Fibroblast of lung (primary cell): ENCODE measurements around the gene C9orf85. TPM values are rescaled to one million over a fixed set of nuclear protein-coding genes. Genes with fewer than 3 reads are reported as not detected.

Experiments
- DNase-seq, 2 donors: peaks; one replicate each; pipeline versions ENCODE4 v3.0.0 to v3.0.0-alpha.2; 2010; ENCODE audit warnings: low read depth in 2 of 2
- H2AFZ ChIP-seq: 2 replicates; pipeline ENCODE4 v1.5.1; 2012; ENCODE audit warnings: low read length, control low read depth, inconsistent platforms
- H3K27ac ChIP-seq: 2 replicates; pipeline ENCODE4 v1.5.1; 2011; ENCODE audit warnings: low read length, control low read depth; ENCODE audit not compliant: insufficient read depth
- H3K27me3 ChIP-seq: 2 replicates; pipeline ENCODE4 v1.5.1; 2011; ENCODE audit warnings: mild to moderate bottlenecking, low read length; ENCODE audit not compliant: control insufficient read depth, insufficient read depth
- H3K36me3 ChIP-seq: 2 replicates; pipeline ENCODE4 v1.5.1; 2011; ENCODE audit warnings: low read length; ENCODE audit not compliant: control insufficient read depth, insufficient read depth
- H3K4me1 ChIP-seq: 2 replicates; pipeline ENCODE4 v1.5.1; 2011; ENCODE audit warnings: low read length; ENCODE audit not compliant: control insufficient read depth, insufficient read depth; ENCODE audit errors: extremely low read depth
- H3K4me2 ChIP-seq: 2 replicates; pipeline ENCODE4 v1.5.1; 2011; ENCODE audit warnings: low read length, control low read depth; ENCODE audit not compliant: insufficient read depth; ENCODE audit errors: extremely low read depth
- H3K4me3 ChIP-seq, 4 experiments: fragments of 200-600 bp in 1 of 4; sonication (generic) in 1 of 4; replicated peaks in 1 of 4; 2 replicates each; pipeline ENCODE4 v1.5.1; 2011 to 2016; ENCODE audit warnings: low read length in 4 of 4, low read depth in 3 of 4, mild to moderate bottlenecking in 3 of 4, control low read depth in 2 of 4, inconsistent platforms in 1 of 4, mixed read lengths in 1 of 4; ENCODE audit not compliant: insufficient read depth in 1 of 4; ENCODE audit errors: control extremely low read depth in 1 of 4
- H3K79me2 ChIP-seq: 2 replicates; pipeline ENCODE4 v1.5.1; 2012; ENCODE audit warnings: mild to moderate bottlenecking, low read length, inconsistent platforms; ENCODE audit not compliant: control insufficient read depth, insufficient read depth
- H3K9ac ChIP-seq: 2 replicates; pipeline ENCODE4 v1.5.1; 2011; ENCODE audit warnings: mild to moderate bottlenecking, low read length, control low read depth; ENCODE audit not compliant: insufficient read depth
- H3K9me3 ChIP-seq: 2 replicates; pipeline ENCODE4 v1.5.1; 2012; ENCODE audit warnings: low read depth, low read length; ENCODE audit not compliant: control insufficient read depth, insufficient read depth
- H4K20me1 ChIP-seq: 2 replicates; pipeline ENCODE4 v1.5.1; 2011; ENCODE audit warnings: low read length; ENCODE audit not compliant: control insufficient read depth, insufficient read depth; ENCODE audit errors: extremely low read depth
- CTCF ChIP-seq, 2 donors: IDR thresholded peaks in 1 of 2; conservative IDR thresholded peaks in 1 of 2; 1 replicate in 1 of 2; 2 replicates in 1 of 2; pipeline ENCODE4 v1.5.1; 2011 to 2012; ENCODE audit warnings: low read length in 2 of 2, control low read depth in 1 of 2, inconsistent platforms in 1 of 2, low read depth in 1 of 2, mild to moderate bottlenecking in 1 of 2
- EZH2 ChIP-seq: IDR thresholded peaks from 2 replicates; pipeline ENCODE4 v1.5.1; 2012; ENCODE audit warnings: low read length, control low read depth, mild to moderate bottlenecking; ENCODE audit errors: missing control alignments
- polyA plus RNA-seq, 2 donors: library from polyadenylated mRNA; depleted of rRNA in 1 of 2; stranded (reverse) in 1 of 2; unstranded in 1 of 2; fragments of >200 nt; gene quantifications; 2 replicates each; pipeline ENCODE4 v1.2.1, GENCODE V29; 2011 to 2012; ENCODE audit warnings: missing spikeins in 1 of 2
- total RNA-seq: library from RNA; depleted of rRNA; stranded (reverse); fragments of >200 nt; gene quantifications from 2 replicates; pipeline ENCODE4 v1.2.1, GENCODE V29; 2014

C9orf85 gene
- total and polyA plus RNA-seq, 2 donors (not counting 1 experiment from before 2014, with no cell fraction given): 17.3 to 22.5 TPM

- H3K9me3 ChIP-seq: no peaks in the 10 kb centered on the region
- no peak overlapping the region for H3K9ac ChIP-seq
- no peak overlapping the region for H3K27ac ChIP-seq
- no peaks in the 10 kb centered on the region for H4K20me1 ChIP-seq
- no peaks in the 10 kb centered on the region for H3K36me3 ChIP-seq
- TF ChIP-seq EZH2 (no peak), CTCF (conservative IDR thresholded peaks at IDR 0.05 in 1 of 2, IDR thresholded peaks at IDR 0.05 in 1 of 2; ENCODE audit: low read depth in 1 of 2, low read length in 2 of 2) (no peak)
- H3K4me1 ChIP-seq: no peaks in the 10 kb centered on the region
- no peak overlapping the region for H2AFZ ChIP-seq
- no peak overlapping the region for H3K4me2 ChIP-seq
- no peak overlapping the region for H3K4me3 ChIP-seq
- no peak for DNase-seq
- no peaks in the 10 kb centered on the region for H3K27me3 ChIP-seq
- H3K79me2 ChIP-seq: peaks cover 10% of the 10 kb centered on the region
Observed at GRCh38 chr9:71886015-71886414, 25.4 kb upstream of the C9orf85 start.

- Histone ChIP-seq H3K9me3 (no peaks in the 10 kb centered on the region), H3K4me3 (no peak overlapping the region), H4K20me1 (no peaks in the 10 kb centered on the region), H3K4me1 (no peaks in the 10 kb centered on the region), H3K36me3 (no peaks in the 10 kb centered on the region), H3K4me2 (no peak overlapping the region), H3K79me2 (peaks cover 10% of the 10 kb centered on the region), H2AFZ (no peak overlapping the region), H3K27me3 (no peaks in the 10 kb centered on the region), H3K27ac (no peak overlapping the region), H3K9ac (no peak overlapping the region)
- TF ChIP-seq CTCF (conservative IDR thresholded peaks at IDR 0.05 in 1 of 2, IDR thresholded peaks at IDR 0.05 in 1 of 2; ENCODE audit: low read depth in 1 of 2, low read length in 2 of 2): no peak
- DNase-seq: no peak
Observed at GRCh38 chr9:71886541-71886940, 24.9 kb upstream of the C9orf85 start.

GRCh38 chr9:71887362-71887761 lies 24.1 kb upstream of the C9orf85 start:
- Histone ChIP-seq H3K27me3 (no peaks in the 10 kb centered on the region), H3K4me2 (no peak overlapping the region), H3K4me1 (no peaks in the 10 kb centered on the region), H3K27ac (no peak overlapping the region), H4K20me1 (no peaks in the 10 kb centered on the region), H3K9ac (no peak overlapping the region), H3K4me3 (no peak overlapping the region), H3K79me2 (peaks cover 10% of the 10 kb centered on the region), H2AFZ (no peak overlapping the region), H3K9me3 (no peaks in the 10 kb centered on the region), H3K36me3 (no peaks in the 10 kb centered on the region)
- TF ChIP-seq EZH2 (no peak), CTCF (conservative IDR thresholded peaks at IDR 0.05 in 1 of 2, IDR thresholded peaks at IDR 0.05 in 1 of 2; ENCODE audit: low read depth in 1 of 2, low read length in 2 of 2) (no peak)
- DNase-seq: no peak
